ENCODE data around the gene NGEF. TPM values are rescaled to one million over a fixed set of nuclear protein-coding genes. Genes with fewer than 3 reads are reported as not detected.

Gene NGEF
- total and polyA plus RNA-seq, 10 of the 15 experiments (the other 5 are each of a cell fraction or from before 2014, with no cell fraction given) = 0.12 TPM; not detected in 9

DNA sequence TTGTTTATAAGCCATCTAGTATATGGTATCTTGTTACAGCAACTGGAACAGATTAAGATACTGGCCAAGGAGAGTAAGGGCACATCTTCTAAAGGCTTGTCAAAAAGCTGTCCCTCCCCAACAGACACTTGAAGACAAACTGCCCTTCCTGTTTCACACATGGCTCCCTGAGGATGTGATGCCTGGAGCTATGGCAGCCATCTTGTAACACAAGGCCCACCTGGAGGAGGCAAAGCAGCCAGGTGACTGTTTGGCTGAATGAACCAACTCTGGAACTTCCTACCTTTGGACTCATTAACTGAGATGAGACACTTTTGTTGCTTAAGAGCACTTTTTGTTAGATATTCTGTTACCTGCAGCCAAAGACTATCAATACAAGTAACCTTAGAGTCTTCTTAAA is 88.6 kb downstream of the NGEF start:
- ChIA-PET SMC1A (ENCODE audit: uncharacterized antibody, unreplicated experiment) (interaction anchor here (0.9 kb wide), 1 partner anchor 105 kb away, joined by 4 read pairs; no protein-coding TSS in a partner anchor), POLR2A (no interaction called here), CTCF (interaction anchor here (1.5 to 1.6 kb wide), 2 partner anchors 105 to 327 kb away, joined by 3 to 7 read pairs; partner anchors contain the start of gene ATG16L1), RAD21 (ENCODE audit: unreplicated experiment) (interaction anchor here (1.0 kb wide), 1 partner anchor 104 kb away, joined by 4 read pairs; no protein-coding TSS in a partner anchor)
- H3K27ac ChIP-seq (ENCODE audit: control insufficient read depth, insufficient read depth) = no peak overlapping the region
- intact Hi-C loops (cut with micrococcal nuclease; ENCODE audit: unreplicated experiment) = no loop called here
- H3K36me3 ChIP-seq (ENCODE audit: control insufficient read depth in 2 of 2, insufficient read depth in 2 of 2, low read length in 1 of 2) = no peaks in the 10 kb centered on the region
- no peak overlapping the region for H2AFZ ChIP-seq (ENCODE audit: control insufficient read depth, low read depth, low read length)
- peaks cover 5 to 6% of the 10 kb centered on the region in 2 experiments for H3K27me3 ChIP-seq (replicated peaks in 1 of 2; ENCODE audit: control insufficient read depth in 2 of 2, insufficient read depth in 2 of 2, low read length in 1 of 2)
- FAIRE-seq (no peak), DNase-seq (ENCODE audit: low read depth, low spot score) (no peak), ATAC-seq (no peak)
- no peak overlapping the region for H3K4me2 ChIP-seq (ENCODE audit: control insufficient read depth, insufficient read depth)
- H3K9ac ChIP-seq (ENCODE audit: control insufficient read depth, insufficient read depth, low read length) = no peak overlapping the region
- H3K4me3 ChIP-seq = no peak overlapping the region
- BruUV-seq (replicated peaks) = no TSS peak
- in situ Hi-C loops (cut with MboI) = no loop called here
- H3K4me1 ChIP-seq (ENCODE audit: control insufficient read depth, insufficient read depth, low read length) = no peaks in the 10 kb centered on the region
- no peaks in the 10 kb centered on the region for H3K79me2 ChIP-seq (ENCODE audit: control insufficient read depth, insufficient read depth, low read length)
- TF ChIP-seq EZH2 (IDR thresholded peaks at IDR 0.05; ENCODE audit: borderline replicate concordance, control insufficient read depth, low read depth, low read length) (no peak), TCF3 (IDR thresholded peaks at IDR 0.05; ENCODE audit: borderline replicate concordance, insufficient read depth, low read depth, low read length) (no peak), BMI1 (IDR thresholded peaks at IDR 0.05; ENCODE audit: borderline replicate concordance) (no peak), KDM1A (IDR thresholded peaks at IDR 0.05; ENCODE audit: borderline replicate concordance) (no peak), RB1 (IDR thresholded peaks at IDR 0.05; ENCODE audit: borderline replicate concordance) (no peak), NBN (IDR thresholded peaks at IDR 0.05) (no peak)
- TF ChIP-seq, protein P1, sequence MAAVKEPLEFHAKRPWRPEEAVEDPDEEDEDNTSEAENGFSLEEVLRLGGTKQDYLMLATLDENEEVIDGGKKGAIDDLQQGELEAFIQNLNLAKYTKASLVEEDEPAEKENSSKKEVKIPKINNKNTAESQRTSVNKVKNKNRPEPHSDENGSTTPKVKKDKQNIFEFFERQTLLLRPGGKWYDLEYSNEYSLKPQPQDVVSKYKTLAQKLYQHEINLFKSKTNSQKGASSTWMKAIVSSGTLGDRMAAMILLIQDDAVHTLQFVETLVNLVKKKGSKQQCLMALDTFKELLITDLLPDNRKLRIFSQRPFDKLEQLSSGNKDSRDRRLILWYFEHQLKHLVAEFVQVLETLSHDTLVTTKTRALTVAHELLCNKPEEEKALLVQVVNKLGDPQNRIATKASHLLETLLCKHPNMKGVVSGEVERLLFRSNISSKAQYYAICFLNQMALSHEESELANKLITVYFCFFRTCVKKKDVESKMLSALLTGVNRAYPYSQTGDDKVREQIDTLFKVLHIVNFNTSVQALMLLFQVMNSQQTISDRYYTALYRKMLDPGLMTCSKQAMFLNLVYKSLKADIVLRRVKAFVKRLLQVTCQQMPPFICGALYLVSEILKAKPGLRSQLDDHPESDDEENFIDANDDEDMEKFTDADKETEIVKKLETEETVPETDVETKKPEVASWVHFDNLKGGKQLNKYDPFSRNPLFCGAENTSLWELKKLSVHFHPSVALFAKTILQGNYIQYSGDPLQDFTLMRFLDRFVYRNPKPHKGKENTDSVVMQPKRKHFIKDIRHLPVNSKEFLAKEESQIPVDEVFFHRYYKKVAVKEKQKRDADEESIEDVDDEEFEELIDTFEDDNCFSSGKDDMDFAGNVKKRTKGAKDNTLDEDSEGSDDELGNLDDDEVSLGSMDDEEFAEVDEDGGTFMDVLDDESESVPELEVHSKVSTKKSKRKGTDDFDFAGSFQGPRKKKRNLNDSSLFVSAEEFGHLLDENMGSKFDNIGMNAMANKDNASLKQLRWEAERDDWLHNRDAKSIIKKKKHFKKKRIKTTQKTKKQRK (IDR thresholded peaks at IDR 0.05; ENCODE audit: low read depth, low read length) = no peak
- no peaks in the 10 kb centered on the region for H4K20me1 ChIP-seq (ENCODE audit: control insufficient read depth, insufficient read depth)
- no peaks in the 10 kb centered on the region; the same call in 2 of the 3 replicates for H3K9me3 ChIP-seq (replicated peaks; ENCODE audit: control insufficient read depth, insufficient read depth, low read length)
